K562 (cell line): Measurements from ENCODE around the gene FMNL2. TPM values are rescaled to one million over a fixed set of nuclear protein-coding genes. Genes with fewer than 3 reads are reported as not detected.

Experiments
- ATAC-seq: fragments of 200-7000 bp; cut with Tn5 transposase; 3 replicates; pipeline ENCODE4 v1.9.1; 2020; ENCODE audit warnings: moderate library complexity
- BruUV-seq: library from RNA; stranded (reverse); fragments of 400-500 nt; replicated peaks from 2 replicates; lab custom pipeline; 2021; lab: Mats Ljungman, UMichigan
- CTCF ChIA-PET: fragments of 300-600 bp; formaldehyde crosslinking; extraction: SDS; loops from one replicate; lab custom pipeline; 2021; ENCODE audit warnings: low intra/inter-chr PET ratio; lab: Yijun Ruan, JAX
- POLR2A ChIA-PET: fragments of 300-600, 350-650 bp; sonication (Branson Sonifier 250); formaldehyde crosslinking; extraction: SDS; loops from one replicate; lab custom pipeline; 2021; ENCODE audit warnings: antibody characterized with exemption, inconsistent platforms; lab: Yijun Ruan, JAX
- DNase-seq, 4 experiments: peaks; one replicate each; pipeline versions ENCODE4 v3.0.0 to v3.0.0-alpha.2; 2011 to 2018; ENCODE audit warnings: low spot score in 3 of 4, mixed read lengths in 3 of 4; ENCODE audit errors: extremely low read depth in 1 of 4
- FAIRE-seq: peaks from 2 replicates; lab custom pipeline; 2011; peaks lifted over from hg19 to GRCh38; lab: Jason Lieb, UNC
- H2AFZ ChIP-seq: 2 replicates; pipeline ENCODE4 v1.6.0; 2011; ENCODE audit warnings: low read depth, low read length, control low read depth, inconsistent platforms
- H3K27ac ChIP-seq: fragments of 200-600 bp; 3 replicates; pipeline ENCODE4 v1.8.0; 2011; ENCODE audit warnings: low read depth, mild to moderate bottlenecking, control low read depth, inconsistent platforms, low read length, moderate library complexity, mixed read lengths; ENCODE audit errors: extremely low read depth
- H3K27me3 ChIP-seq, 2 experiments: fragments of 300-600 bp in 1 of 2; 2 replicates in 1 of 2; 3 replicates in 1 of 2; pipeline versions ENCODE4 v1.6.0 to v1.8.0; 2011; ENCODE audit warnings: inconsistent platforms in 2 of 2, low read length in 2 of 2, mild to moderate bottlenecking in 1 of 2, mixed read lengths in 1 of 2, moderate library complexity in 1 of 2; ENCODE audit not compliant: control insufficient read depth in 2 of 2, insufficient read depth in 2 of 2
- H3K36me3 ChIP-seq: fragments of 300-600 bp; 3 replicates; pipeline ENCODE4 v1.8.0; 2011; ENCODE audit warnings: mild to moderate bottlenecking, low read length, inconsistent platforms; ENCODE audit not compliant: control insufficient read depth, insufficient read depth
- H3K4me1 ChIP-seq, 2 experiments: fragments of 200-600 bp in 1 of 2; replicated peaks in 1 of 2; 2 replicates in 1 of 2; 3 replicates in 1 of 2; pipeline versions ENCODE4 v1.5.1 to v1.8.0; 2011; ENCODE audit warnings: inconsistent platforms in 2 of 2, low read length in 2 of 2, mild to moderate bottlenecking in 1 of 2, mixed read lengths in 1 of 2, moderate library complexity in 1 of 2; ENCODE audit not compliant: control insufficient read depth in 2 of 2, insufficient read depth in 2 of 2
- H3K4me2 ChIP-seq: 2 replicates; pipeline ENCODE4 v1.6.1; 2011; ENCODE audit warnings: low read length, control low read depth, inconsistent platforms, mixed read lengths; ENCODE audit not compliant: insufficient read depth
- H3K4me3 ChIP-seq: fragments of 200-600 bp; sonication (generic), shearing (Covaris generic); 2 replicates; pipeline ENCODE4 v1.5.1; 2016; ENCODE audit warnings: control low read depth, inconsistent platforms
- H3K79me2 ChIP-seq: fragments of 200-600 bp; 3 replicates; pipeline ENCODE4 v1.8.0; 2011; ENCODE audit warnings: low read length, inconsistent platforms; ENCODE audit not compliant: control insufficient read depth, insufficient read depth
- H3K9ac ChIP-seq, 2 experiments: 2 replicates each; pipeline versions ENCODE4 v1.6.0 to v1.6.1; 2011; ENCODE audit warnings: low read depth in 2 of 2, low read length in 2 of 2, control low read depth in 1 of 2, inconsistent platforms in 1 of 2, mild to moderate bottlenecking in 1 of 2, mixed read lengths in 1 of 2; ENCODE audit not compliant: insufficient read depth in 1 of 2
- H3K9me1 ChIP-seq: one replicate; pipeline ENCODE4 v1.6.0; 2011; ENCODE audit warnings: inconsistent platforms, mild to moderate bottlenecking, low read length, moderate library complexity; ENCODE audit not compliant: control insufficient read depth, insufficient read depth
- H3K9me3 ChIP-seq: replicated peaks from 2 replicates; pipeline ENCODE4 v1.5.1; 2011; ENCODE audit warnings: low read depth, low read length, inconsistent platforms; ENCODE audit not compliant: control insufficient read depth, insufficient read depth
- H4K20me1 ChIP-seq: replicated peaks from 2 replicates; pipeline ENCODE4 v1.6.1; 2011; ENCODE audit warnings: low read length, inconsistent platforms, mixed read lengths; ENCODE audit not compliant: control insufficient read depth, insufficient read depth
- CHD2 ChIP-seq: IDR thresholded peaks from 2 replicates; pipeline ENCODE4 v1.6.1; 2011; ENCODE audit warnings: low read depth, low read length
- CXXC5 ChIP-seq: fragments of 250-450 bp; sonication (Bioruptor Pico); IDR thresholded peaks from 2 replicates; pipeline ENCODE4 v1.8.0; 2022; ENCODE audit warnings: inconsistent platforms, mild to moderate bottlenecking, moderate library complexity
- FUS ChIP-seq: fragments of 200-400 bp; formaldehyde crosslinking; optimal IDR thresholded peaks from 2 replicates; pipeline ENCODE3; 2017; ENCODE audit warnings: low read depth, low read length
- HBP1 ChIP-seq: fragments of 450-650 bp; formaldehyde crosslinking; IDR thresholded peaks from 2 replicates; pipeline ENCODE4 v1.4.0; 2022; ENCODE audit warnings: missing genetic modification characterization
- KAT8 ChIP-seq: fragments of 450-650 bp; IDR thresholded peaks from 2 replicates; pipeline ENCODE4 v1.6.1; 2016; ENCODE audit warnings: low read depth, mild to moderate bottlenecking
- LEF1 ChIP-seq: fragments of 450-650 bp; IDR thresholded peaks from 2 replicates; pipeline ENCODE4 v1.6.1; 2016; ENCODE audit warnings: mild to moderate bottlenecking
- NFE2L1 ChIP-seq: fragments of 450-650 bp; IDR thresholded peaks from 2 replicates; pipeline ENCODE4 v1.6.1; 2016; ENCODE audit warnings: missing genetic modification characterization, low read depth, mild to moderate bottlenecking, missing compliant biosample characterization, moderate library complexity, borderline replicate concordance
- POU5F1 ChIP-seq: fragments of 150-350 bp; IDR thresholded peaks from 2 replicates; pipeline ENCODE4 v1.6.1; 2014; ENCODE audit warnings: borderline replicate concordance, low read length, low read depth, mild to moderate bottlenecking; ENCODE audit not compliant: partially characterized antibody
- PURB ChIP-seq: sonication (generic); formaldehyde crosslinking; IDR thresholded peaks from 2 replicates; pipeline ENCODE4 v1.9.0; 2021; ENCODE audit warnings: low read depth, mild to moderate bottlenecking, missing genetic modification reagents
- RBM25 ChIP-seq: fragments of 200-400 bp; formaldehyde crosslinking; IDR thresholded peaks from 2 replicates; pipeline ENCODE4 v1.6.1; 2018; ENCODE audit warnings: low read length, low read depth, moderate library complexity; ENCODE audit not compliant: severe bottlenecking
- SOX6 ChIP-seq: fragments of 450-650 bp; IDR thresholded peaks from 2 replicates; pipeline ENCODE4 v1.6.1; 2014; ENCODE audit warnings: mild to moderate bottlenecking
- ZBTB40 ChIP-seq, 2 experiments: fragments of 450-650 bp in 1 of 2; sonication (generic) in 1 of 2; formaldehyde crosslinking in 1 of 2; IDR thresholded peaks; 2 replicates each; pipeline versions ENCODE4 v1.7.1 to v1.9.0; 2016 to 2022; ENCODE audit warnings: inconsistent platforms in 1 of 2, mild to moderate bottlenecking in 1 of 2, missing genetic modification reagents in 1 of 2
- ZNF589 ChIP-seq: fragments of 200-800 bp; sonication (Bioruptor generic); IDR thresholded peaks from 2 replicates; pipeline ENCODE4 v1.6.1; 2016; ENCODE audit warnings: low read depth, missing genetic modification characterization, missing compliant biosample characterization
- ZNF695 ChIP-seq: fragments of 450-650 bp; formaldehyde crosslinking; IDR thresholded peaks from 2 replicates; pipeline ENCODE4 v1.4.0; 2020; ENCODE audit warnings: mild to moderate bottlenecking, moderate library complexity
- WGBS: fragments of 100-300 bp; shearing (Covaris generic); methylation state at CpG from one replicate; pipeline ENCODE4 v1.1.6; 2016; ENCODE audit warnings: low coverage, mixed read lengths; ENCODE audit not compliant: insufficient coverage; ENCODE audit errors: missing lambda C conversion rate; 5-methylcytosine and 5-hydroxymethylcytosine counted together
- in situ Hi-C: fragments of 300-500 bp; cut with MboI; formaldehyde crosslinking; loops from 4 replicates; pipeline ENCODE4 v1.15.0; 2018; ENCODE audit warnings: inconsistent platforms, mixed read lengths
- intact Hi-C: fragments of 100-400 bp; cut with micrococcal nuclease; formaldehyde crosslinking; loops from 2 replicates; pipeline ENCODE4 v1.14.2; 2022
- polyA plus RNA-seq, 8 experiments: library from polyadenylated mRNA; depleted of rRNA in 4 of 8; stranded (reverse) in 5 of 8; unstranded in 3 of 8; fragments of >200 nt; fragmentation: Nextera tagmentation in 2 of 8; fragmentation: Illumina TruSeq in 1 of 8; extraction: Ambion mirVana in 2 of 8; extraction: Trizol in 1 of 8; gene quantifications; 2 replicates each; pipeline versions ENCODE4 v1.2.1 to v1.2.3, GENCODE V29; 2011 to 2014; ENCODE audit warnings: inconsistent platforms in 1 of 8, missing spikeins in 1 of 8
- total RNA-seq, 7 experiments: library from RNA; depleted of rRNA in 6 of 7; stranded (reverse); fragments of >200 nt in 6 of 7; fragmentation: Illumina TruSeq in 2 of 7; extraction: Trizol in 2 of 7; gene quantifications; 2 replicates each; pipeline versions ENCODE4 v1.2.1 to v1.2.3, GENCODE V29; 2011 to 2021; ENCODE audit warnings: low replicate concordance in 1 of 7

FMNL2 gene
- total and polyA plus RNA-seq, 9 of the 15 experiments (the other 6 are each of a cell fraction or from before 2014, with no cell fraction given), result 0.15 to 0.49 (median 0.24) TPM; not detected in 1

GRCh38 chr2:152609699-152610098 is 274.7 kb downstream of the FMNL2 start:
- in situ Hi-C loops (no loop called here), intact Hi-C loops (no loop called here)
- Histone ChIP-seq H3K9me1 (no peaks in the 10 kb centered on the region), H3K27ac (no peak overlapping the region), H3K9ac (no peak overlapping the region), H3K79me2 (no peaks in the 10 kb centered on the region), H2AFZ (no peak overlapping the region), H3K4me2 (no peak overlapping the region), H3K27me3 (peaks cover 15 to 20% of the 10 kb centered on the region in 2 experiments; a peak in 4 of 5 replicates), H3K36me3 (no peaks in the 10 kb centered on the region), H3K4me1 (no peaks in the 10 kb centered on the region), H3K4me3 (no peak overlapping the region), H4K20me1 (no peaks in the 10 kb centered on the region), H3K9me3 (no peaks in the 10 kb centered on the region)
- ChIA-PET POLR2A (no interaction called here), CTCF (no interaction called here)
- FAIRE-seq, result no peak
- ATAC-seq, result no peak
- WGBS, result 0% methylated on average over 1 of the region's 1 CpG
- no TSS peak for BruUV-seq
- no peak for DNase-seq
- TF ChIP-seq LEF1, result no peak
- no peak for TF ChIP-seq KAT8
- TF ChIP-seq FUS, result no peak
- no peak for TF ChIP-seq RBM25
- no peak for TF ChIP-seq NFE2L1 (tag)
- TF ChIP-seq PURB, result no peak
- TF ChIP-seq POU5F1, result no peak
- no peak for TF ChIP-seq CXXC5
- no peak for TF ChIP-seq ZBTB40 (IDR thresholded peaks at IDR 0.05)
- no peak for TF ChIP-seq ZBTB40 (CRISPR knock-in tag; IDR thresholded peaks at IDR 0.05)
- TF ChIP-seq CHD2, result no peak
- no peak for TF ChIP-seq HBP1 (CRISPR knock-in tag)
- no peak for TF ChIP-seq ZNF695
- no peak for TF ChIP-seq SOX6
- no peak for TF ChIP-seq ZNF589 (CRISPR knock-in tag)
